H1 (cell line): ENCODE measurements around the gene DGUOK. TPM values are rescaled to one million over a fixed set of nuclear protein-coding genes. Genes with fewer than 3 reads are reported as not detected.

Experiments
- CHD1 ChIP-seq: IDR thresholded peaks from 2 replicates; pipeline ENCODE4 v1.6.1; 2012; ENCODE audit warnings: low read depth, low read length, improper control_type of control experiment
- CREB1 ChIP-seq: IDR thresholded peaks from 2 replicates; pipeline ENCODE4 v1.6.1; 2012; ENCODE audit warnings: inconsistent platforms
- GABPA ChIP-seq: IDR thresholded peaks from 2 replicates; pipeline ENCODE4 v1.6.1; 2011; ENCODE audit warnings: mild to moderate bottlenecking, low read length, moderate library complexity, borderline replicate concordance; ENCODE audit not compliant: insufficient read depth
- RBBP5 ChIP-seq: IDR thresholded peaks from 2 replicates; pipeline ENCODE4 v1.7.1; 2012; ENCODE audit warnings: low read depth, mild to moderate bottlenecking, inconsistent platforms, low read length, moderate library complexity, borderline replicate concordance
- SP1 ChIP-seq: IDR thresholded peaks from 2 replicates; pipeline ENCODE4 v1.6.1; 2011; ENCODE audit warnings: low read depth, low read length
- polyA plus RNA-seq, 7 experiments: library from polyadenylated mRNA; depleted of rRNA in 3 of 7; stranded (reverse) in 5 of 7; unstranded in 2 of 7; fragments of >200 nt in 5 of 7; fragments of 200-250 nt in 2 of 7; gene quantifications; 1 replicate in 5 of 7; 2 replicates in 1 of 7; 4 replicates in 1 of 7; pipeline versions ENCODE4 v1.2.1 to v1.2.3, GENCODE V29; 2011 to 2013; ENCODE audit warnings: missing spikeins in 2 of 7, mixed read lengths in 2 of 7
- total RNA-seq: library from RNA; stranded (reverse); fragmentation: NEBNext Ultra II Directional; extraction: Animal tissue kit (Norgen Biotek cat#: 25700); gene quantifications from 2 replicates; pipeline ENCODE4 v1.2.1, GENCODE V29; 2021

Gene DGUOK
- total and polyA plus RNA-seq, 2 of the 8 experiments (the other 6 are each of a cell fraction or from before 2014, with no cell fraction given), result 110 to 168 TPM

DNA sequence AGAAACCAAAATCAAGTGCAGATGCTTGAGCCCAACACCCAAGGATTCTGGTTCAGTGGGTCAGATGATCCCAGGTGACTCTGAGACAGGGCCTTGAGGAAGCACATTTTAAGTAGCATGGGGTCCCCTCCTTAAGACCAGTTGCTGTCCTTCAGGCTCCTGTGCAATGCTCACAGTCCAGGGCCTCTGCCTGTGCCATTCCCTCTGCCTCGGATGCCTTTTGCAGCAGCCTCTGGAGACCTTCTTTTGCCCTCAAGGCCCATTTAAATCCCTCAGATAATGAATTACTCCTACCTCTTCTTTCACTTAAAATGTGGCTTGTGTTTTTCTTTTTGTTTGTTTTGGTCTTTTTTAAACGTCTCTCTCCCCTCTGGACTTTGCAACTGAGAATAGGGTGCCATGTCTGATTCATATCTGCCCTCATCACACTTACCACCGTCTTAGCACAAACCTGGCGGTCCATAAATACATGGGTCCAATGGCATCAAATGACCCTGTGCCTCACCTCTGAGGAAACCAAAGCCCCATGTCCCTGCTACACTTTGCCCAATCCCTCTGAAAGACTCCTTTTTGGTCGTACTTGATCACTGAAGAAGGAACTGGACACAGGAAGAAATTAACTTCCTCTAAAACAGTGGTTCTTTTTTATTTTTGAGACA is 19.7 kb upstream of the DGUOK start (continued):
- TF ChIP-seq GABPA (no peak), CHD1 (no peak), CREB1 (no peak), SP1 (no peak), RBBP5 (no peak)
